Type B pancreatic cell (in vitro differentiated cells): Measurements from ENCODE around the gene MAST3. TPM values are rescaled to one million over a fixed set of nuclear protein-coding genes. Genes with fewer than 3 reads are reported as not detected.

Source experiments
- DNase-seq: peaks from one replicate; pipeline ENCODE4 v3.0.0; 2021; ENCODE audit warnings: mixed read lengths; ENCODE audit not compliant: unreplicated experiment; ENCODE audit errors: extremely low spot score
- H3K27ac Mint-ChIP-seq: 2 replicates; pipeline ENCODE4 v1.8.0; 2021; ENCODE audit warnings: mild to moderate bottlenecking, mixed read lengths
- H3K27me3 Mint-ChIP-seq: 2 replicates; pipeline ENCODE4 v1.8.0; 2021; ENCODE audit warnings: mixed read lengths
- H3K36me3 Mint-ChIP-seq: 2 replicates; pipeline ENCODE4 v1.8.0; 2021; ENCODE audit warnings: mixed read lengths
- H3K4me1 Mint-ChIP-seq: one replicate; pipeline ENCODE4 v1.8.0; 2021; ENCODE audit warnings: mixed read lengths; ENCODE audit not compliant: unreplicated experiment
- H3K4me3 Mint-ChIP-seq: 2 replicates; pipeline ENCODE4 v1.8.0; 2021; ENCODE audit warnings: mild to moderate bottlenecking, mixed read lengths
- H3K9me3 Mint-ChIP-seq: 2 replicates; pipeline ENCODE4 v1.8.0; 2021; ENCODE audit warnings: mixed read lengths
- total RNA-seq: library from RNA; stranded (reverse); gene quantifications from 2 replicates; pipeline ENCODE4 v1.2.1, GENCODE V29; 2021; ENCODE audit warnings: low replicate concordance
- TF ChIP-seq, protein P1 (sequence below): fragments of 200-600 bp; sonication (generic); conservative IDR thresholded peaks from 2 replicates; pipeline ENCODE4 v1.5.0; 2021; ENCODE audit warnings: antibody characterized with exemption, mild to moderate bottlenecking

The MAST3 gene
- total RNA-seq, 1 donor from 2014 or later: 14.1 TPM

DNA sequence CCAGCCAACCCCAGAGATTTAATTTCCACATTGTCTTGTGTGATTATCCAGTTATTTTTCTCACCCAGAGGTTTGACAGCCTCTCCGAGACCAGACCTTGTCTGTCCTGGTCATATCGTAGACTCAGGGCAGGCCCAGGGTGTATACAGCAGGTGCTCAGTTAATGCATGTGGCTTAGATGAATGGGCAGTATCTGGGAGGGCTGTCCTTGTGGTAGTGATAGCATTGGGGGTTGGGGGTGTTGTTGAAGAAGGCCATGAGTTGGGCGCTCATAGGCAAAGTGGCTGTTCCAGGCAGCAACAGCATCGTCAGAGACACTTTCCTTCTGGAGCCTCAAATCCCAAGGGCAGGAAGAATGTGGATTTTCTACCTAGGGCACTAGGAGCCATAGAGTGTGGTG, 16.9 kb downstream of the MAST3 start:
- Mint-ChIP-seq H3K9me3 (no peaks in the 10 kb centered on the region), H3K27me3 (peaks cover 16% of the 10 kb centered on the region), H3K36me3 (no peaks in the 10 kb centered on the region), H3K4me1 (peaks cover 15% of the 10 kb centered on the region), H3K27ac (no peak overlapping the region), H3K4me3 (no peak overlapping the region)
- TF ChIP-seq, protein P1, sequence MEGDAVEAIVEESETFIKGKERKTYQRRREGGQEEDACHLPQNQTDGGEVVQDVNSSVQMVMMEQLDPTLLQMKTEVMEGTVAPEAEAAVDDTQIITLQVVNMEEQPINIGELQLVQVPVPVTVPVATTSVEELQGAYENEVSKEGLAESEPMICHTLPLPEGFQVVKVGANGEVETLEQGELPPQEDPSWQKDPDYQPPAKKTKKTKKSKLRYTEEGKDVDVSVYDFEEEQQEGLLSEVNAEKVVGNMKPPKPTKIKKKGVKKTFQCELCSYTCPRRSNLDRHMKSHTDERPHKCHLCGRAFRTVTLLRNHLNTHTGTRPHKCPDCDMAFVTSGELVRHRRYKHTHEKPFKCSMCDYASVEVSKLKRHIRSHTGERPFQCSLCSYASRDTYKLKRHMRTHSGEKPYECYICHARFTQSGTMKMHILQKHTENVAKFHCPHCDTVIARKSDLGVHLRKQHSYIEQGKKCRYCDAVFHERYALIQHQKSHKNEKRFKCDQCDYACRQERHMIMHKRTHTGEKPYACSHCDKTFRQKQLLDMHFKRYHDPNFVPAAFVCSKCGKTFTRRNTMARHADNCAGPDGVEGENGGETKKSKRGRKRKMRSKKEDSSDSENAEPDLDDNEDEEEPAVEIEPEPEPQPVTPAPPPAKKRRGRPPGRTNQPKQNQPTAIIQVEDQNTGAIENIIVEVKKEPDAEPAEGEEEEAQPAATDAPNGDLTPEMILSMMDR: no peak
- no peak for DNase-seq

DNA sequence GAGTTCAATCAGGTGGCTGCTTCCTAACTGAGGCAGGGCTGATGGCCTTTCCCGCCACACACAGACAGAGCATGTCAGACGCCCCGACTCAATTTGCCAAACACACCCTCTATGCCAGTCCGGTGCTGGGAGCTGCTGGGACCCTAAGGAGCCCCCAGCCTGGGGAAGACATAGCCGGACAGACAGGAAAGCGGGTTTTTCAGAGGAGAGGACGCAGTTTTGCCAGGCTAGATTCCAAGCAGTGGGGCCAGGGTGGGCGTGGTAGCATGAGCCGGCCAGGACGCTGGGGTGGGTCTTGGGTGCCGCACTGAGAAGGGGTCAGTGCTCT, 19.8 kb downstream of the MAST3 start:
- H3K4me3 Mint-ChIP-seq: peak overlapping the region; percentile 88
- H3K4me1 Mint-ChIP-seq: peaks cover 22% of the 10 kb centered on the region
- H3K9me3 Mint-ChIP-seq: no peaks in the 10 kb centered on the region
- DNase-seq: no peak
- no peaks in the 10 kb centered on the region for H3K36me3 Mint-ChIP-seq
- peaks cover 4% of the 10 kb centered on the region for H3K27me3 Mint-ChIP-seq
- H3K27ac Mint-ChIP-seq: peak overlapping the region; percentile 36
- TF ChIP-seq, protein P1: no peak

DNA sequence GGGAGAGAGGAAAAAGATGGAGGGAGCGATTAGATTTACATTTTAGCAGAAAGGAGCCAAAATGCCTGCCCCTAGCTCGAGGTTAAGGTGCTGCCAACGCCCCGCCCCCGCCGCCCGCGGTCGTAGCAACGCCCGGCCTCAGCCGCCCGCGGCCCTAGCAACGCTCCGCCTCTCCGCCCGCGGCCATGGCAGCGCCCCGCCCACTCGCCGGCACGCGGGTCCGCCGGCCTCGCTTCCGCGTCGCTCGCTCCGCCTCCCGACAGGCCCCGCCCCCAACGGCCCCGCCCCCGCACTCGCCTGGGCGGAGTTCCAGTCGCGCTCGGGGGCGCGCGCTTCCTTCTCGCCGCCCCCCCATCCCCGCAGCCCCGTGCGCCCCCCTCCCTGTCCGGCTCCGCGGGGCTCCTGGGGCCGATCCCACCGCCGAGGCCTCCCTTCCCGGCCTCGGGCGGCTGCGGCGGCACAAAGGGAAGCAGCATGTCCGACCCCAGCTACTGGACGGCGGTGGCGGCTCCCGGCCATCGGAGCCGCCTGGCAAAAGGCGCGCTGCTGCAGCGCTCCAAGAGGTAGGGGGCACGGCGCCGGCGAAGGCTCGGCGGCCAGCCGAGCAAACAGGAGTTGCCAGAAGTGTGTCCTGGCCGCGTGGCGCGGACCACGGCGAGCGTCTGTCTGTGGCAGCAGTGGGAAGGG, 20.3 kb downstream of the MAST3 start:
- Mint-ChIP-seq H3K4me1 (peaks cover 22% of the 10 kb centered on the region), H3K4me3 (peak overlapping the region; percentile 88), H3K27me3 (peaks cover 1% of the 10 kb centered on the region), H3K9me3 (no peaks in the 10 kb centered on the region), H3K36me3 (no peaks in the 10 kb centered on the region), H3K27ac (peak overlapping the region; percentile 36)
- DNase-seq: peak; percentile 96
- TF ChIP-seq, protein P1: no peak

DNA sequence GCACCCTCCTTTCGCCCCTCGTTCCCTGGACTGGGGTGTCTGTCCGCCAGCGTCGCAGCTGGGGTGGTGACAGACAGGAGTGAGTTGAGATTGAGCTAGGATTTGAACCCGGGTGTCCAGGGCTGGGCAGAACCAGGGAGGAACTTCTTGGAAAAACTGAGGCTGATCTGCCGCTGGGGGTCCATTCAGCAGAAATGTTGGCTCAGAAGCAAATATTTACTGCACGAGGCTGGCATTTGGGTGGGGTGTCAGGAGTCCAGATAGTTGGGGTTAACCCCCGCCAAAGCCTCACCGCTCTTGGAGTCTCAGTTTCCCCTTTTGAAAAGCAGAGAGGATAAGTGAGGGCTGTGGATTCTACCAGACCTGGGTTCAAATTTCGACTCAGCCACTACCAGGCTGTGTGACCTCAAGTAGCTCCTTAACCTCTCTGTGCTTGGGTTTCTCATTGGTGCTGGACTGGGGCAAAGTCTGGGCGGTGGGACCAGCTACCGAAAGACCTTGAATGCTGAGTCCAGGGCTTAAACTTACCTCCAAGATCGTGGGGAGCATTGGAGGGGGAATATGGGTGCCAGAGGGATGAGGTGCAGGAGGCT, 20.9 kb downstream of the MAST3 start:
- Mint-ChIP-seq H3K4me1 (peaks cover 22% of the 10 kb centered on the region), H3K9me3 (no peaks in the 10 kb centered on the region), H3K27me3 (no peaks in the 10 kb centered on the region), H3K36me3 (no peaks in the 10 kb centered on the region), H3K27ac (no peak overlapping the region), H3K4me3 (peak overlapping the region; percentile 83)
- DNase-seq: no peak
- TF ChIP-seq, protein P1: no peak

DNA sequence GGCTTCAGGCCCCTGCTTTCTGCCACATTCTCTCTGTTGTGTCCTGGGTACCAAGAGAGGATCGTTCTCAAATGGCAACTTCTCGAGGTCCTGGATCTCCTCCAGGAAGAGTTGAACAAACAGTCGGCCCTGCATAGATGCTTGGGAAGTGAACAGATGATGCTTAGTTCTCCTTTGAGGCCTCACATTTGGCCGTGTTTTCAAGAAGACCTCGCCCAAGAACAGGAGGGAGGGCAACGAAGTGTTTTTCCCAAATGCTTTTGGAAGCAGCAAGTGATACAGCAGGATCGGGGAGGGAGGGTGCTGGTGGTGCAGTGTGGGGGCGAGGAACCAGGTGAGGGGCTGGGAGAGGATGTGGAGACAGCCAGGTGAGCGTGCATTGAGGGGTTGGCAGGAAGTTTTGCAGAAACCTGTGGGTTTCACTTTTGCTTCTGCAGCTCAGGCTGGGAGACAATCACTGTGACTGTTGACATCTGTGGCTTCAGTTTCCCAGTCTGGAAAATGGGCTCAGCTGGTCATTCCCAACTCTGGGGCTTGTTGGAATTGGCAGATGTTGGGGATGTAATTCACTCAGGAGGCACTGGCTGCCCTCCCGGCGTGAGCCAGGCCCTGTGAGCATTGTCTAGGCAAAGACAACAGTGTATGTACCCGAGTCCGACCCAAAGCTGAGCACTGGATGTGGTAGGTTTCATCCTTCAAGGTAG, 21.6 kb downstream of the MAST3 start:
- H3K4me3 Mint-ChIP-seq: peak overlapping the region; percentile 83
- no peaks in the 10 kb centered on the region for H3K36me3 Mint-ChIP-seq
- no peaks in the 10 kb centered on the region for H3K27me3 Mint-ChIP-seq
- peak overlapping the region; percentile 25 for H3K27ac Mint-ChIP-seq
- peaks cover 22% of the 10 kb centered on the region for H3K4me1 Mint-ChIP-seq
- DNase-seq: no peak
- TF ChIP-seq, protein P1: no peak
- H3K9me3 Mint-ChIP-seq: no peaks in the 10 kb centered on the region
